Esophagus squamous epithelium (tissue), 5 donors: ENCODE data around the gene RUNDC3A. TPM values are rescaled to one million over a fixed set of nuclear protein-coding genes. Genes with fewer than 3 reads are reported as not detected.
A peak's percentile ranks its signal among the peaks of the same experiment; 100 is the strongest.

ENCODE experiments used
- DNase-seq: peaks from one replicate; lab custom pipeline; 2025; lab: John Stamatoyannopoulos, UW
- H3K27ac ChIP-seq, 4 donors: fragments of 200-600 bp; sonication (generic); one replicate each; pipeline ENCODE4 v1.5.1; 2016 to 2019; ENCODE audit warnings: mild to moderate bottlenecking in 1 of 4
- H3K27me3 ChIP-seq, 4 donors: fragments of 200-600 bp; sonication (generic); 1 replicate in 3 of 4; 2 replicates in 1 of 4; pipeline versions ENCODE4 v1.5.1 to v1.6.0; 2017 to 2021; ENCODE audit warnings: antibody characterized with exemption in 1 of 4
- H3K36me3 ChIP-seq, 3 donors: fragments of 200-600 bp; sonication (generic); one replicate each; pipeline ENCODE4 v1.5.1; 2016 to 2019
- H3K4me1 ChIP-seq, 3 donors: fragments of 200-600 bp; sonication (generic); one replicate each; pipeline ENCODE4 v1.5.1; 2017 to 2019
- H3K4me3 ChIP-seq, 4 donors: fragments of 200-600 bp; sonication (generic); 1 replicate in 3 of 4; 2 replicates in 1 of 4; pipeline ENCODE4 v1.5.1; 2016 to 2019; ENCODE audit warnings: mild to moderate bottlenecking in 2 of 4, moderate library complexity in 1 of 4
- H3K9me3 ChIP-seq, 3 donors: fragments of 200-600 bp; sonication (generic); one replicate each; pipeline ENCODE4 v1.5.1; 2016 to 2019
- CTCF ChIP-seq, 6 experiments: fragments of 450-650 bp in 4 of 6; fragments of 200-600 bp in 2 of 6; sonication (generic) in 2 of 6; IDR thresholded peaks; one replicate each; pipeline ENCODE4 v1.5.1; 2016 to 2019; ENCODE audit warnings: antibody characterized with exemption in 6 of 6, mild to moderate bottlenecking in 4 of 6, moderate library complexity in 4 of 6
- POLR2A ChIP-seq, 4 donors: fragments of 450-650 bp; IDR thresholded peaks; one replicate each; pipeline ENCODE4 v1.6.1; 2017; ENCODE audit warnings: antibody characterized with exemption in 4 of 4, mild to moderate bottlenecking in 4 of 4, moderate library complexity in 3 of 4
- WGBS, 2 donors: methylation state at CpG; one replicate each; pipeline ENCODE4 v1.1.5; 2018; 5-methylcytosine and 5-hydroxymethylcytosine counted together
- intact Hi-C: fragments of 100-400 bp; cut with DNase I; formaldehyde crosslinking; loops from one replicate; pipeline ENCODE4 v1.15.0; 2022
- total RNA-seq, 4 donors: library from RNA; depleted of rRNA; stranded (reverse); fragments of >200 nt; gene quantifications; one replicate each; pipeline ENCODE4 v1.1.0, GENCODE V29; 2016
- donor health status: DM: yes; HTN: yes; CAD: no.

RUNDC3A gene
- 1 to 10 TPM in 2 of 4 donors, under 1 TPM in 2; 0.23 to 1.1 (median 0.81) TPM for total RNA-seq

GRCh38 chr17:44308320-44308818 is at the start of gene RUNDC3A:
Gene RUNDC3A (plus strand): TSS chr17:44308601. CDS start chr17:44308833, 232 bp downstream.
- no peaks in the 10 kb centered on the region for H3K36me3 ChIP-seq
- no peak for TF ChIP-seq POLR2A (IDR thresholded peaks at IDR 0.05)
- TF ChIP-seq CTCF (IDR thresholded peaks at IDR 0.05) = no peak
- DNase-seq = no peak
- no peaks in the 10 kb centered on the region for H3K9me3 ChIP-seq
- peak within 1 kb of the TSS in 3 of 4 donors; percentile 57 to 70 (median 67) for H3K27ac ChIP-seq
- WGBS, 2 donors = 0% methylated on average over 3 of the region's 39 CpGs
- intact Hi-C loops = no loop called here
- peaks cover 0 to 46% (median 0%) of the 10 kb centered on the region in 4 donors for H3K27me3 ChIP-seq
- peaks cover 19 to 27% (median 24%) of the 10 kb centered on the region in 3 donors for H3K4me1 ChIP-seq
- peak within 1 kb of the TSS; percentile 23 to 69 (median 48) for H3K4me3 ChIP-seq

- no peak overlapping the region for H3K4me3 ChIP-seq
- H3K4me1 ChIP-seq = no peaks in the 10 kb centered on the region
- TF ChIP-seq POLR2A (IDR thresholded peaks at IDR 0.05) = no peak
- no peak for TF ChIP-seq CTCF (IDR thresholded peaks at IDR 0.05)
- H3K27ac ChIP-seq = no peak overlapping the region
- DNase-seq = no peak
- H3K36me3 ChIP-seq = no peaks in the 10 kb centered on the region
- H3K9me3 ChIP-seq = no peaks in the 10 kb centered on the region
- 45 to 83% methylated on average over 2 to 4 of the region's 17 CpGs for WGBS, 2 donors
- H3K27me3 ChIP-seq = peaks cover 0 to 18% (median 0%) of the 10 kb centered on the region in 4 donors
- intact Hi-C loops = no loop called here
Measured at GRCh38 chr17:44258811-44259351, 49.5 kb upstream of the RUNDC3A start.

- H3K4me3 ChIP-seq = no peak overlapping the region
- H3K36me3 ChIP-seq = no peaks in the 10 kb centered on the region
- no peak for DNase-seq
- 70 to 91% methylated on average over 4 of the region's 6 CpGs for WGBS, 2 donors
- H3K4me1 ChIP-seq = no peaks in the 10 kb centered on the region
- no peak for TF ChIP-seq CTCF (IDR thresholded peaks at IDR 0.05)
- intact Hi-C loops = no loop called here
- H3K27ac ChIP-seq = no peak overlapping the region
- H3K27me3 ChIP-seq = peaks cover 0 to 8% (median 0%) of the 10 kb centered on the region in 4 donors
- H3K9me3 ChIP-seq = no peaks in the 10 kb centered on the region
Measured at GRCh38 chr17:44260296-44260695, 48.1 kb upstream of the RUNDC3A start.

GRCh38 chr17:44262654-44263225 is 45.7 kb upstream of the RUNDC3A start:
- H3K27ac ChIP-seq = no peak overlapping the region
- H3K4me3 ChIP-seq = no peak overlapping the region
- DNase-seq = no peak
- 50 to 74% methylated on average over 4 to 8 of the region's 11 CpGs for WGBS, 2 donors
- intact Hi-C loops = no loop called here
- H3K4me1 ChIP-seq = no peaks in the 10 kb centered on the region
- peaks cover 0 to 8% (median 0%) of the 10 kb centered on the region in 4 donors for H3K27me3 ChIP-seq
- H3K36me3 ChIP-seq = no peaks in the 10 kb centered on the region
- H3K9me3 ChIP-seq = no peaks in the 10 kb centered on the region
- no peak for TF ChIP-seq POLR2A (IDR thresholded peaks at IDR 0.05)
- TF ChIP-seq CTCF (IDR thresholded peaks at IDR 0.05) = no peak

- Histone ChIP-seq H3K36me3 (no peaks in the 10 kb centered on the region), H3K27me3 (peaks cover 0 to 8% (median 0%) of the 10 kb centered on the region in 4 donors), H3K9me3 (no peaks in the 10 kb centered on the region), H3K27ac (no peak overlapping the region), H3K4me3 (no peak overlapping the region), H3K4me1 (no peaks in the 10 kb centered on the region)
- no peak for DNase-seq
- TF ChIP-seq CTCF (IDR thresholded peaks at IDR 0.05) (no peak), POLR2A (IDR thresholded peaks at IDR 0.05) (no peak)
- intact Hi-C loops = no loop called here
- WGBS, 2 donors = 83 to 89% methylated on average over 5 to 7 of the region's 7 CpGs
Measured at GRCh38 chr17:44263345-44263902, 45.0 kb upstream of the RUNDC3A start.
